ENCODE data around the gene TMC1.

TMC1 gene

GRCh38 chr9:72539824-72540347 is 18.5 kb downstream of the TMC1 start:
- TF ChIP-seq GATA3 (IDR thresholded peaks at IDR 0.05; ENCODE audit: low read depth, low read length) = no peak
- no peak for TF ChIP-seq GATA2 (IDR thresholded peaks at IDR 0.05; ENCODE audit: low read depth, low read length)

GRCh38 chr9:72540348-72540873 is 19.0 kb downstream of the TMC1 start:
- TF ChIP-seq GATA3 (IDR thresholded peaks at IDR 0.05; ENCODE audit: low read depth, low read length) = no peak

GRCh38 chr9:72542917-72543316 is 21.5 kb downstream of the TMC1 start:
- no peak for TF ChIP-seq GATA2 (IDR thresholded peaks at IDR 0.05; ENCODE audit: low read depth, low read length)
- no peak for TF ChIP-seq GATA3 (IDR thresholded peaks at IDR 0.05; ENCODE audit: low read depth, low read length)

- TF ChIP-seq GATA3 (IDR thresholded peaks at IDR 0.05; ENCODE audit: low read depth, low read length) (no peak), GATA2 (IDR thresholded peaks at IDR 0.05; ENCODE audit: low read depth, low read length) (no peak)
Observed at GRCh38 chr9:72551306-72551705, 29.9 kb downstream of the TMC1 start.

GRCh38 chr9:72552356-72552755 is 30.9 kb downstream of the TMC1 start:
- TF ChIP-seq GATA3 (IDR thresholded peaks at IDR 0.05; ENCODE audit: low read depth, low read length) (no peak), GATA2 (IDR thresholded peaks at IDR 0.05; ENCODE audit: low read depth, low read length) (no peak)

- no peak for TF ChIP-seq GATA2 (IDR thresholded peaks at IDR 0.05; ENCODE audit: low read depth, low read length)
- no peak for TF ChIP-seq GATA3 (IDR thresholded peaks at IDR 0.05; ENCODE audit: low read depth, low read length)
Observed at GRCh38 chr9:72554221-72554641, 32.8 kb downstream of the TMC1 start.

- TF ChIP-seq GATA3 (IDR thresholded peaks at IDR 0.05; ENCODE audit: low read depth, low read length) (no peak), GATA2 (IDR thresholded peaks at IDR 0.05; ENCODE audit: low read depth, low read length) (no peak)
Observed at GRCh38 chr9:72557549-72557948, 36.1 kb downstream of the TMC1 start.

- no peak for TF ChIP-seq GATA3 (IDR thresholded peaks at IDR 0.05; ENCODE audit: low read depth, low read length)
- TF ChIP-seq GATA2 (IDR thresholded peaks at IDR 0.05; ENCODE audit: low read depth, low read length) = no peak
Observed at GRCh38 chr9:72560086-72560485, 38.7 kb downstream of the TMC1 start.

- TF ChIP-seq GATA3 (IDR thresholded peaks at IDR 0.05; ENCODE audit: low read depth, low read length) (no peak), GATA2 (IDR thresholded peaks at IDR 0.05; ENCODE audit: low read depth, low read length) (no peak)
Observed at GRCh38 chr9:72563806-72564205, 42.4 kb downstream of the TMC1 start.

GRCh38 chr9:72564479-72565281 is 43.3 kb downstream of the TMC1 start:
- no peak for TF ChIP-seq GATA2 (IDR thresholded peaks at IDR 0.05; ENCODE audit: low read depth, low read length)
- no peak for TF ChIP-seq GATA3 (IDR thresholded peaks at IDR 0.05; ENCODE audit: low read depth, low read length)

GRCh38 chr9:72565535-72565934 is 44.1 kb downstream of the TMC1 start:
- TF ChIP-seq GATA3 (IDR thresholded peaks at IDR 0.05; ENCODE audit: low read depth, low read length) (no peak), GATA2 (IDR thresholded peaks at IDR 0.05; ENCODE audit: low read depth, low read length) (no peak)

GRCh38 chr9:72574156-72574810 is 52.9 kb downstream of the TMC1 start:
- TF ChIP-seq GATA2 (IDR thresholded peaks at IDR 0.05; ENCODE audit: low read depth, low read length) (no peak), GATA3 (IDR thresholded peaks at IDR 0.05; ENCODE audit: low read depth, low read length) (no peak)

- no peak for TF ChIP-seq GATA3 (IDR thresholded peaks at IDR 0.05; ENCODE audit: low read depth, low read length)
Observed at GRCh38 chr9:72575666-72576065, 54.3 kb downstream of the TMC1 start.

- TF ChIP-seq GATA3 (IDR thresholded peaks at IDR 0.05; ENCODE audit: low read depth, low read length) (no peak), GATA2 (IDR thresholded peaks at IDR 0.05; ENCODE audit: low read depth, low read length) (no peak)
Observed at GRCh38 chr9:72576087-72576486, 54.7 kb downstream of the TMC1 start.

Measured in SH-SY5Y (cell line).